HG03095 (cell line): ENCODE data around the gene KRTAP4-12.
"Not testable (repeated sequence)": the region's sequence is repeated elsewhere in the genome, so short reads cannot be mapped to it uniquely, and the experiment has no call there.

Source experiments
- ATAC-seq: cut with Tn5 transposase; IDR thresholded peaks from one replicate; pipeline ENCODE4 v1.9.1; 2021; ENCODE audit warnings: moderate library complexity; ENCODE audit not compliant: unreplicated experiment

The KRTAP4-12 gene

GRCh38 chr17:41127371-41127770, 3.4 kb upstream of the KRTAP4-12 start:
- no peak for ATAC-seq

GRCh38 chr17:41126412-41126811, 2.4 kb upstream of the KRTAP4-12 start:
- ATAC-seq, result no peak

- no peak for ATAC-seq
These were observed 1.1 kb upstream of the KRTAP4-12 start for GRCh38 chr17:41125064-41125463.

GRCh38 chr17:41123292-41123990, 541 bp downstream of the KRTAP4-12 start:
- not testable (repeated sequence) for ATAC-seq

GRCh38 chr17:41121742-41122141, 2.2 kb downstream of the KRTAP4-12 start:
- ATAC-seq, result no peak

- not testable (repeated sequence) for ATAC-seq
These were observed 4.0 kb downstream of the KRTAP4-12 start for GRCh38 chr17:41119696-41120690.

- no peak for ATAC-seq
These were observed 5.3 kb downstream of the KRTAP4-12 start for GRCh38 chr17:41118721-41119120.

GRCh38 chr17:41117846-41118386, 6.1 kb downstream of the KRTAP4-12 start, which contains the start of gene KRTAP4-11:
Gene KRTAP4-11, minus strand, starts transcription at chr17:41118373. Its CDS starts 58 bp downstream, at chr17:41118315.
- not testable (repeated sequence) for ATAC-seq

GRCh38 chr17:41116297-41116696, 7.7 kb downstream of the KRTAP4-12 start:
- ATAC-seq, result no peak

- no peak for ATAC-seq
These were observed 12.7 kb downstream of the KRTAP4-12 start for GRCh38 chr17:41111151-41111885.

GRCh38 chr17:41108728-41109386, 15.1 kb downstream of the KRTAP4-12 start:
- ATAC-seq, result not testable (repeated sequence)

- ATAC-seq, result no peak
These were observed 16.0 kb downstream of the KRTAP4-12 start for GRCh38 chr17:41107941-41108450.

GRCh38 chr17:41105347-41105746, 18.6 kb downstream of the KRTAP4-12 start, which contains the start of gene KRTAP4-9:
Gene KRTAP4-9, plus strand, starts transcription at chr17:41105389. Its CDS starts 0 bp downstream, at chr17:41105389.
- ATAC-seq, result not testable (repeated sequence)

- not testable (repeated sequence) for ATAC-seq
These were observed 19.5 kb downstream of the KRTAP4-12 start for GRCh38 chr17:41104386-41105038.

- ATAC-seq, result no peak
These were observed 20.1 kb downstream of the KRTAP4-12 start for GRCh38 chr17:41103896-41104295.

- no peak for ATAC-seq
These were observed 22.3 kb downstream of the KRTAP4-12 start, which contains the start of gene KRTAP4-16 for GRCh38 chr17:41101586-41102259. Gene KRTAP4-16, minus strand, starts transcription at chr17:41102209. Its CDS starts 0 bp downstream, at chr17:41102209.

GRCh38 chr17:41099682-41100480, 24.1 kb downstream of the KRTAP4-12 start:
- ATAC-seq, result not testable (repeated sequence)

GRCh38 chr17:41098481-41098880, 25.5 kb downstream of the KRTAP4-12 start:
- ATAC-seq, result no peak
